K562 (cell line): Measurements from ENCODE around the gene SLC37A2. TPM values are rescaled to one million over a fixed set of nuclear protein-coding genes. Genes with fewer than 3 reads are reported as not detected.
A peak's percentile ranks its signal among the peaks of the same experiment; 100 is the strongest.

ENCODE experiments used
- CBFA2T2 ChIP-seq: fragments of 450-650 bp; conservative IDR thresholded peaks from 2 replicates; pipeline ENCODE4 v1.6.1; 2017; ENCODE audit warnings: mild to moderate bottlenecking
- DLX4 ChIP-seq: fragments of 250-450 bp; sonication (Bioruptor Pico); IDR thresholded peaks from 2 replicates; pipeline ENCODE4 v1.6.1; 2021; ENCODE audit warnings: mild to moderate bottlenecking
- FOXP1 ChIP-seq: sonication (generic); formaldehyde crosslinking; IDR thresholded peaks from 2 replicates; pipeline ENCODE4 v1.8.0; 2022; ENCODE audit warnings: mild to moderate bottlenecking, missing genetic modification reagents
- HNRNPH1 ChIP-seq: fragments of 200-400 bp; formaldehyde crosslinking; optimal IDR thresholded peaks from 2 replicates; pipeline ENCODE3; 2017; ENCODE audit warnings: low read depth, mild to moderate bottlenecking, low read length, moderate library complexity
- KHSRP ChIP-seq: fragments of 450-650 bp; IDR thresholded peaks from 2 replicates; pipeline ENCODE4 v1.6.1; 2017
- LEF1 ChIP-seq: fragments of 450-650 bp; IDR thresholded peaks from 2 replicates; pipeline ENCODE4 v1.6.1; 2016; ENCODE audit warnings: mild to moderate bottlenecking
- MED1 ChIP-seq: sonication (generic); formaldehyde crosslinking; IDR thresholded peaks from 2 replicates; pipeline ENCODE4 v1.8.1; 2023; ENCODE audit warnings: missing genetic modification reagents, borderline replicate concordance
- MTA1 ChIP-seq: fragments of 450-650 bp; IDR thresholded peaks from 2 replicates; pipeline ENCODE4 v1.6.1; 2017; ENCODE audit warnings: borderline replicate concordance
- MYBL2 ChIP-seq, 2 experiments: fragments of 450-650 bp in 1 of 2; sonication (generic) in 1 of 2; formaldehyde crosslinking in 1 of 2; IDR thresholded peaks; 2 replicates each; pipeline versions ENCODE4 v1.6.1 to v1.8.1; 2017 to 2022; ENCODE audit warnings: borderline replicate concordance in 1 of 2, inconsistent platforms in 1 of 2, low read depth in 1 of 2, mild to moderate bottlenecking in 1 of 2, missing genetic modification reagents in 1 of 2, moderate library complexity in 1 of 2
- NR3C1 ChIP-seq: sonication (generic); formaldehyde crosslinking; IDR thresholded peaks from 2 replicates; pipeline ENCODE4 v1.8.1; 2022; ENCODE audit warnings: missing genetic modification reagents
- PREB ChIP-seq: sonication (generic); formaldehyde crosslinking; IDR thresholded peaks from 2 replicates; pipeline ENCODE4 v1.8.1; 2023; ENCODE audit warnings: mild to moderate bottlenecking, missing genetic modification reagents
- SRF ChIP-seq, 2 experiments: fragments of 250-450, 450-650 bp in 1 of 2; sonication (Bioruptor Pico) in 1 of 2; sonication (generic) in 1 of 2; formaldehyde crosslinking; IDR thresholded peaks; 2 replicates each; pipeline versions ENCODE4 v1.5.0 to v1.5.1; 2020 to 2022; ENCODE audit warnings: mild to moderate bottlenecking in 1 of 2, missing genetic modification reagents in 1 of 2
- TAF7 ChIP-seq: fragments of 450-650 bp; IDR thresholded peaks from 2 replicates; pipeline ENCODE4 v1.6.1; 2016; ENCODE audit warnings: missing genetic modification characterization, missing compliant biosample characterization
- ZBTB33 ChIP-seq: sonication (generic); formaldehyde crosslinking; IDR thresholded peaks from 2 replicates; pipeline ENCODE4 v1.8.1; 2023; ENCODE audit warnings: mild to moderate bottlenecking, missing genetic modification reagents
- ZEB2 ChIP-seq: fragments of 450-650 bp; IDR thresholded peaks from 2 replicates; pipeline ENCODE4 v1.6.1; 2016
- ZKSCAN3 ChIP-seq: fragments of 250-450 bp; sonication (Bioruptor Pico); IDR thresholded peaks from 2 replicates; pipeline ENCODE4 v1.4.0; 2020
- ZKSCAN8 ChIP-seq: fragments of 200-800 bp; sonication (Bioruptor generic); IDR thresholded peaks from 2 replicates; pipeline ENCODE4 v1.6.1; 2016; ENCODE audit warnings: missing genetic modification characterization, missing compliant biosample characterization
- ZNF140 ChIP-seq: fragments of 250-450 bp; sonication (Bioruptor Pico); IDR thresholded peaks from 2 replicates; pipeline ENCODE4 v1.8.0; 2021; ENCODE audit warnings: moderate library complexity, mild to moderate bottlenecking, inconsistent platforms
- ZNF431 ChIP-seq: sonication (generic); formaldehyde crosslinking; IDR thresholded peaks from 2 replicates; pipeline ENCODE4 v1.8.0; 2022; ENCODE audit warnings: mild to moderate bottlenecking, missing genetic modification reagents
- ZNF511 ChIP-seq: sonication (generic); formaldehyde crosslinking; IDR thresholded peaks from 2 replicates; pipeline ENCODE4 v1.8.0; 2022; ENCODE audit warnings: mild to moderate bottlenecking, missing genetic modification reagents
- ZNF766 ChIP-seq: fragments of 200-800 bp; sonication (Bioruptor generic); conservative IDR thresholded peaks from 2 replicates; pipeline ENCODE4 v1.6.1; 2016; ENCODE audit warnings: missing genetic modification characterization, missing compliant biosample characterization
- polyA plus RNA-seq, 8 experiments: library from polyadenylated mRNA; depleted of rRNA in 4 of 8; stranded (reverse) in 5 of 8; unstranded in 3 of 8; fragments of >200 nt; fragmentation: Nextera tagmentation in 2 of 8; fragmentation: Illumina TruSeq in 1 of 8; extraction: Ambion mirVana in 2 of 8; extraction: Trizol in 1 of 8; gene quantifications; 2 replicates each; pipeline versions ENCODE4 v1.2.1 to v1.2.3, GENCODE V29; 2011 to 2014; ENCODE audit warnings: inconsistent platforms in 1 of 8, missing spikeins in 1 of 8
- total RNA-seq, 7 experiments: library from RNA; depleted of rRNA in 6 of 7; stranded (reverse); fragments of >200 nt in 6 of 7; fragmentation: Illumina TruSeq in 2 of 7; extraction: Trizol in 2 of 7; gene quantifications; 2 replicates each; pipeline versions ENCODE4 v1.2.1 to v1.2.3, GENCODE V29; 2011 to 2021; ENCODE audit warnings: low replicate concordance in 1 of 7
- TF ChIP-seq, protein P1 (sequence below): fragments of 450-650 bp; formaldehyde crosslinking; IDR thresholded peaks from 2 replicates; pipeline ENCODE4 v1.4.0; 2020; ENCODE audit warnings: mild to moderate bottlenecking, mixed read lengths

The SLC37A2 gene
- total and polyA plus RNA-seq, 9 of the 15 experiments (the other 6 are each of a cell fraction or from before 2014, with no cell fraction given) = 0.01 to 1.2 (median 0.52) TPM

- TF ChIP-seq ZKSCAN3 = no peak
- no peak for TF ChIP-seq DLX4
- TF ChIP-seq FOXP1 = no peak
- TF ChIP-seq ZNF511 = no peak
- TF ChIP-seq SRF (CRISPR knock-in tag; IDR thresholded peaks at IDR 0.05) = no peak
- TF ChIP-seq PREB = no peak
- peak; percentile 19; the same call in 1 of the 2 replicates for TF ChIP-seq ZNF766
- TF ChIP-seq ZNF431 (CRISPR knock-in tag) = no peak
- TF ChIP-seq, protein P1, sequence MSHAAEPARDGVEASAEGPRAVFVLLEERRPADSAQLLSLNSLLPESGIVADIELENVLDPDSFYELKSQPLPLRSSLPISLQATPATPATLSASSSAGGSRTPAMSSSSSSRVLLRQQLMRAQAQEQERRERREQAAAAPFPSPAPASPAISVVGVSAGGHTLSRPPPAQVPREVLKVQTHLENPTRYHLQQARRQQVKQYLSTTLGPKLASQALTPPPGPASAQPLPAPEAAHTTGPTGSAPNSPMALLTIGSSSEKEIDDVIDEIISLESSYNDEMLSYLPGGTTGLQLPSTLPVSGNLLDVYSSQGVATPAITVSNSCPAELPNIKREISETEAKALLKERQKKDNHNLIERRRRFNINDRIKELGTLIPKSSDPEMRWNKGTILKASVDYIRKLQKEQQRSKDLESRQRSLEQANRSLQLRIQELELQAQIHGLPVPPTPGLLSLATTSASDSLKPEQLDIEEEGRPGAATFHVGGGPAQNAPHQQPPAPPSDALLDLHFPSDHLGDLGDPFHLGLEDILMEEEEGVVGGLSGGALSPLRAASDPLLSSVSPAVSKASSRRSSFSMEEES (CRISPR knock-in tag) = no peak
- TF ChIP-seq CBFA2T2 = no peak
- TF ChIP-seq TAF7 (tag) = no peak
- no peak for TF ChIP-seq KHSRP
- no peak for TF ChIP-seq ZBTB33
- TF ChIP-seq MTA1 = no peak
- no peak for TF ChIP-seq MYBL2 (IDR thresholded peaks at IDR 0.05; ENCODE audit: low read depth)
- no peak for TF ChIP-seq MYBL2 (CRISPR knock-in tag; IDR thresholded peaks at IDR 0.05; ENCODE audit: borderline replicate concordance)
- no peak for TF ChIP-seq LEF1
- no peak for TF ChIP-seq ZEB2
- no peak for TF ChIP-seq ZKSCAN8 (CRISPR knock-in tag)
- no peak for TF ChIP-seq HNRNPH1
- no peak for TF ChIP-seq NR3C1 (CRISPR knock-in tag)
- TF ChIP-seq MED1 = no peak
- TF ChIP-seq ZNF140 (CRISPR knock-in tag) = no peak
Observed at GRCh38 chr11:125123947-125124617, 61.0 kb downstream of the SLC37A2 start (continued).
